GM23338 (cell line): Measurements from ENCODE around the gene ALOX12. TPM values are rescaled to one million over a fixed set of nuclear protein-coding genes. Genes with fewer than 3 reads are reported as not detected.
A peak's percentile ranks its signal among the peaks of the same experiment; 100 is the strongest.

Source experiments
- ATAC-seq: fragments of 200-7000 bp; cut with Tn5 transposase; 3 replicates; pipeline ENCODE4 v1.9.1; 2020
- DNase-seq: peaks from one replicate; pipeline ENCODE4 v3.0.0-alpha.2; 2015; ENCODE audit warnings: low spot score
- H2AFZ ChIP-seq: fragments of 200-600 bp; sonication (generic); 2 replicates; pipeline ENCODE4 v1.8.0; 2016; ENCODE audit warnings: antibody characterized with exemption, mild to moderate bottlenecking, moderate library complexity
- H3F3A ChIP-seq: fragments of 200-600 bp; sonication (generic); replicated peaks from 2 replicates; pipeline ENCODE4 v1.8.0; 2017; ENCODE audit warnings: antibody characterized with exemption, mixed run types, low read depth
- H3K27ac ChIP-seq: fragments of 200-600 bp; sonication (generic); 2 replicates; pipeline ENCODE4 v1.6.1; 2016; ENCODE audit warnings: low read depth
- H3K27me3 ChIP-seq: fragments of 200-600 bp; sonication (generic); 2 replicates; pipeline ENCODE4 v1.8.0; 2016; ENCODE audit warnings: mild to moderate bottlenecking, mixed run types, moderate library complexity; ENCODE audit not compliant: insufficient read depth
- H3K36me3 ChIP-seq: fragments of 200-600 bp; sonication (generic); 2 replicates; pipeline ENCODE4 v1.8.0; 2016; ENCODE audit warnings: mild to moderate bottlenecking; ENCODE audit not compliant: insufficient read depth
- H3K4me1 ChIP-seq: fragments of 200-600 bp; sonication (generic); 2 replicates; pipeline ENCODE4 v1.8.0; 2016; ENCODE audit warnings: mild to moderate bottlenecking, moderate library complexity; ENCODE audit not compliant: insufficient read depth
- H3K4me2 ChIP-seq: fragments of 200-600 bp; sonication (generic); 2 replicates; pipeline ENCODE4 v1.7.1; 2017; ENCODE audit warnings: mixed run types
- H3K4me3 ChIP-seq: fragments of 200-600 bp; sonication (generic); 2 replicates; pipeline ENCODE4 v1.6.1; 2016; ENCODE audit warnings: mixed run types
- H3K79me2 ChIP-seq: fragments of 200-600 bp; sonication (generic); replicated peaks from 2 replicates; pipeline ENCODE4 v1.8.0; 2017; ENCODE audit warnings: mild to moderate bottlenecking; ENCODE audit not compliant: insufficient read depth
- H3K9me2 ChIP-seq: fragments of 200-600 bp; sonication (generic); 2 replicates; pipeline ENCODE4 v1.8.0; 2017; ENCODE audit not compliant: insufficient read depth
- H4K20me1 ChIP-seq: fragments of 200-600 bp; sonication (generic); replicated peaks from 2 replicates; pipeline ENCODE4 v1.8.0; 2017; ENCODE audit warnings: mild to moderate bottlenecking; ENCODE audit not compliant: insufficient read depth
- H3K27ac Mint-ChIP-seq: 2 replicates; pipeline ENCODE4 v1.8.0; 2020; ENCODE audit warnings: inconsistent platforms, mild to moderate bottlenecking, moderate library complexity, mixed read lengths
- H3K27me3 Mint-ChIP-seq: 3 replicates; pipeline ENCODE4 v1.8.0; 2022; ENCODE audit warnings: low read depth, mild to moderate bottlenecking, moderate library complexity, mixed read lengths, inconsistent platforms; ENCODE audit not compliant: insufficient read depth, poor library complexity
- H3K36me3 Mint-ChIP-seq: 3 replicates; pipeline ENCODE4 v1.8.0; 2021; ENCODE audit warnings: low read depth, mild to moderate bottlenecking, inconsistent platforms, moderate library complexity, mixed read lengths
- H3K4me1 Mint-ChIP-seq: 3 replicates; pipeline ENCODE4 v1.8.0; 2020; ENCODE audit warnings: mild to moderate bottlenecking, inconsistent platforms, mixed read lengths
- H3K4me3 Mint-ChIP-seq: 3 replicates; pipeline ENCODE4 v1.8.0; 2021; ENCODE audit warnings: moderate library complexity, mild to moderate bottlenecking, inconsistent platforms, mixed read lengths
- H3K9me3 Mint-ChIP-seq: 3 replicates; pipeline ENCODE4 v1.8.0; 2020; ENCODE audit warnings: moderate library complexity, mild to moderate bottlenecking, inconsistent platforms, mixed read lengths
- CTCF ChIP-seq, 2 experiments: fragments of 200-600 bp in 1 of 2; sonication (generic) in 1 of 2; conservative IDR thresholded peaks; 2 replicates each; pipeline versions ENCODE4 v1.5.1 to v1.6.1; 2016 to 2017; ENCODE audit warnings: antibody characterized with exemption in 2 of 2, low read depth in 2 of 2, mild to moderate bottlenecking in 2 of 2, moderate library complexity in 1 of 2
- NANOG ChIP-seq: IDR thresholded peaks from 2 replicates; pipeline ENCODE4 v1.6.1; 2016; ENCODE audit warnings: antibody characterized with exemption, borderline replicate concordance
- POLR2AphosphoS5 ChIP-seq: IDR thresholded peaks from 2 replicates; pipeline ENCODE4 v1.6.1; 2016; ENCODE audit warnings: antibody characterized with exemption, low read depth
- REST ChIP-seq: IDR thresholded peaks from one replicate; pipeline ENCODE4 v1.6.1; 2018; ENCODE audit warnings: antibody characterized with exemption; ENCODE audit not compliant: unreplicated experiment
- STAT1 ChIP-seq: IDR thresholded peaks from one replicate; pipeline ENCODE4 v1.6.1; 2016; ENCODE audit warnings: antibody characterized with exemption; ENCODE audit not compliant: unreplicated experiment
- ZNF331 ChIP-seq: fragments of 250-450 bp; sonication (Bioruptor Pico); IDR thresholded peaks from 2 replicates; pipeline ENCODE4 v1.5.0; 2020; ENCODE audit warnings: low read depth, mild to moderate bottlenecking, moderate library complexity
- ZNF462 ChIP-seq: fragments of 250-450 bp; sonication (Bioruptor Pico); IDR thresholded peaks from 2 replicates; pipeline ENCODE4 v1.5.0; 2020; ENCODE audit warnings: mild to moderate bottlenecking, moderate library complexity
- polyA plus RNA-seq: library from polyadenylated mRNA; unstranded; fragments of >200 nt; fragmentation: Nextera tagmentation; extraction: Ambion mirVana; gene quantifications from 2 replicates; pipeline ENCODE4 v1.2.1, GENCODE V29; 2016
- total RNA-seq: library from RNA; depleted of rRNA; stranded (reverse); fragments of >200 nt; shearing (Covaris generic); gene quantifications from 2 replicates; pipeline ENCODE4 v1.2.3, GENCODE V29; 2014

Gene ALOX12
- total and polyA plus RNA-seq, 2 experiments from 2014 or later: 1.2 to 1.8 TPM

- Mint-ChIP-seq H3K36me3 (no peaks in the 10 kb centered on the region), H3K9me3 (no peaks in the 10 kb centered on the region), H3K4me1 (no peaks in the 10 kb centered on the region), H3K27ac (no peak overlapping the region), H3K4me3 (no peak overlapping the region), H3K27me3 (peaks cover 7% of the 10 kb centered on the region)
- Histone ChIP-seq H3K79me2 (no peaks in the 10 kb centered on the region), H3K4me3 (no peak overlapping the region), H4K20me1 (no peaks in the 10 kb centered on the region; the same call in 1 of the 2 replicates), H2AFZ (0 out of 2 replicates have a peak overlapping the region, but pooled peaks have one; percentile 63), H3K4me2 (no peak overlapping the region), H3K27ac (no peak overlapping the region), H3K27me3 (no peaks in the 10 kb centered on the region), H3K4me1 (no peaks in the 10 kb centered on the region), H3K36me3 (no peaks in the 10 kb centered on the region), H3K9me2 (no peaks in the 10 kb centered on the region), H3F3A (no peaks in the 10 kb centered on the region)
- no peak for DNase-seq
- no peak for ATAC-seq
- TF ChIP-seq ZNF331 (CRISPR knock-in tag): no peak
- TF ChIP-seq CTCF (conservative IDR thresholded peaks at IDR 0.05; ENCODE audit: low read depth in 2 of 2): no peak
- TF ChIP-seq POLR2AphosphoS5: no peak
- no peak for TF ChIP-seq STAT1
- no peak for TF ChIP-seq NANOG
- no peak for TF ChIP-seq REST
- no peak for TF ChIP-seq ZNF462
Measured at GRCh38 chr17:6985266-6985665, 10.6 kb upstream of the ALOX12 start.
